ENCODE measurements around the gene MMP14. TPM values are rescaled to one million over a fixed set of nuclear protein-coding genes. Genes with fewer than 3 reads are reported as not detected.

The MMP14 gene
- total RNA-seq, 1 donor from 2014 or later: 74.8 TPM

GRCh38 chr14:22884076-22884737 lies 47.8 kb downstream of the MMP14 start:
- DNase-seq (ENCODE audit: low read depth in 2 of 2): no peak

GRCh38 chr14:22884738-22885523 lies 48.5 kb downstream of the MMP14 start:
- DNase-seq (ENCODE audit: low read depth in 2 of 2): no peak

DNA sequence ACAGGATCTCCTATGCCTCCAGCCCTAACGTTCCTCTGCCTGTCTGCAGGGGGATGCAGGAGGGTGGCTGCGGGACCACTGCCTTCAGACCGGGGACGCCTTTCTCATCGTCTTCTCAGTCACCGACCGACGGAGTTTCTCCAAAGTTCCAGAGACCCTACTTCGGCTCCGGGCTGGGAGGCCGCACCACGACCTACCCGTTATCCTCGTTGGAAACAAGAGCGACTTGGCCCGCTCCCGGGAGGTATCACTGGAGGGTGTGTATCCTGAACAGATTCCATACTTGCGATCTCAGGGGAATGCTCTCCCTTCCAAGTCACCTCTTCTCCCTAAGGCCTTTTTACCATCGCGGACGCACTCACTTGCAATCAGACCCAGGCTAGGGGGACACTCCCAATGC lies 49.6 kb downstream of the MMP14 start:
- no peak for DNase-seq (ENCODE audit: low read depth in 2 of 2)

GRCh38 chr14:22886500-22887259 lies 50.3 kb downstream of the MMP14 start:
- peak in 1 of 2 donors; percentile 45 for DNase-seq (ENCODE audit: low read depth in 2 of 2)

DNA sequence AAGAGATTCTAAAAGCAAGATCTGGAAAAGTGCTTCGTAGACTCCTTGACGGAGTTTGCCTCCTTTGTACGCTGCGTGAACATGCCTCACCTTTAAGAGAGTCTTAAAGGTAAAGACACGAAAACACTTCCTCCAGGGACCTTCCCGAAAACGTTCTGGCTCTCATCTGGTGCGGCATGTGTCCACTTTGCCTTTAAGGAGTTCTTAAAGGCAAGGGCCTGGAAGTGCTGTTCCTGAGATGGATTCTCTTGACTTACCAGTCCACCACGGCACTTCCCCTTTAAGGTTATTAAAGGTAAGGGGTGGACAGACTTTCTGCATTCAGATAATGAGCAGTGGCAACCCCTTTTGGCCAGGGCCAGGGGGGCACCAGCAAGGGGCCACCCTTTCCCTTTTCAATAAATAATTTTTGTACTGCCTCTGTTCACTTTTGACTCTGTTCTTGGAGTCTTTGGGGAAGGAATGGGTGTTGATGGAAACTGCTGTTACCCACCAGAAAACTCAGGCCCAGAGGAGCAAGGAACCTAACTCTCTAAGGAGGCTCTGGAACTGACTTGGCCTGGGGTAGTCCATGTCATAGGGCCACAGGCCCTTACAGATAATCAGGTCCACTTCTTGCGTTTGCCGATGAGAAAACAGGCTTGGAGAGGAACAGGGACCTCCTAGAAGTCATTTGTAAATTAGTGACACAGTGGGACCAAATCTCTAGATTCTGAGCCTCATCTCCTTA lies 51.0 kb downstream of the MMP14 start:
- no peak for DNase-seq (ENCODE audit: low read depth in 2 of 2)

- DNase-seq (ENCODE audit: low read depth in 2 of 2): no peak
Observed at GRCh38 chr14:22887990-22888378, 51.6 kb downstream of the MMP14 start.

DNA sequence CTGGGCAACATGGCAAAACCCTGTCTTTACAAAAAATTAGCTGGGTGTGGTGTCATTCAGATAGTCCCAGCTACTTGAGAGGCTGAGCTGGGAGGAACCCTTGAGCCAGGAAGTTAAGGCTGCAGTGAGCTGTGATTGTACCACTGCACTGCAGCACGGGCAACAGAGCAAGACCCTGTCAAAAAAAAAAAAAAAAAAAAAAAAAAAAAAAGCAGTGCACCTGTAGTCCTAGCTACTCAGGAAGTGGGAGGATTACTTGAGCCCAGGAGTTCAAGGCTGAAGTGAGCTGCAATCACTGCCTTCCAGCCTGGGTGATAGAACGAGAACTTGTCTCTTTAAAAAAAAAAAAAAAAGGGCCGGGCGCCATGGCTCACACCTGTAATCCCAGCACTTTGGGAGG lies 52.3 kb downstream of the MMP14 start:
- no peak for DNase-seq (ENCODE audit: low read depth in 2 of 2)

DNA sequence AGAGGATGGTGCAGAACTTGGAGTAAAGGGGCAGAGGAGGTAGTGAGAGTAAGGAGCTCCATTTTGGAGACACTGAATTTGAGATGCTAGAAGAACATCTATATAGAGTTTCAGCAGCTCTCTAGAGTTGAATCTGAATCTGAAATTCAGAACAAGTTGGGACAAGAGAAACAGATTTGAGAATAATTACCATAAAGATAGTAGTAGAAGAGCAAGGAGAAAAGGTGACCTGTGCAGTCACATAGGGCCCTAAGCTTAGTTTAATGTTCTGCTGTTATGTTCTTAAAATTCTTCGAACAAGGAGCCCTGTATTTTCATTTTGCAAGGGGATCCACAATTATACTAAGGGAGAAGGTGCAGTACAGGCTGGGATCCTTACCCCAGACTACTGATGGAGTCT lies 54.0 kb downstream of the MMP14 start:
- DNase-seq (ENCODE audit: low read depth in 2 of 2): no peak

DNA sequence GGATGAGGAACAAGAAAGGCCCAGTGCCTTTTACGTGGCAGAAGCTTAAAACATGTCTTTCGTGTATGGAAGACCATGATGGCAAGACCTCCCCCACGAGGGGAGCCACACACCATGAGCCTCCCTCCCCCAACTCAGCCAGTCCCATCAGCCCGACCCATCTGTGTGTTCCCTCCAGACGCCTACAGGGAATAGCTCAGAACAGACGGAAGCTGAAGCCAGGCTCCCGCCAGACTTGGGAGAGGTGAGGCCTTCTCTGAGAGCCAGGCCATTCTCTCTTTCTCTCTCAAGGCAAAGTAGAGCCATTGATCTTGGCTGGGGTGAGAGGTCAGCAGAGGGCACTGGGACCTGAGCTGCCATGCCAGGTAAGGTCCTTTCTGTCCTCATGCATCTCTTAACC lies 56.1 kb downstream of the MMP14 start:
- DNase-seq (ENCODE audit: low read depth in 2 of 2): no peak

DNA sequence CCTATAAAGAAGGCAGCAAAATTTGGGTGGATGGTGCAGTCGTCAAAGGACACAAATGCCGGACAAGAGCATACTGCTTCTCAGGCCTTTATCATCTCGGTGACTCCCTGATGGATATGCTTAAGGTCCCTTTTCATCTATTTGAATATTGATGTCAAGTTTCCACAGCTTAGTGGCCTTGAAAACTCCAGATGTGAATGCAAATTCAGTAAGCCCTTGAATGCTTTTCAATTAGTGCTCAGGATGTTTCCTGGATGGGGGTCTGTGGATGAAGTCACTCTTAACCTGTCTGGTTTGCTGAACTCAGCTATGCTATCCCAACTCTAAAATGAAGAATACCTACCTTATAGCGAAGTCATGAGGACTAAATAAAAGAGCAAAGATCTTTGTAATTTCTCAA lies 57.3 kb downstream of the MMP14 start:
- DNase-seq (ENCODE audit: low read depth in 2 of 2): no peak

DNA sequence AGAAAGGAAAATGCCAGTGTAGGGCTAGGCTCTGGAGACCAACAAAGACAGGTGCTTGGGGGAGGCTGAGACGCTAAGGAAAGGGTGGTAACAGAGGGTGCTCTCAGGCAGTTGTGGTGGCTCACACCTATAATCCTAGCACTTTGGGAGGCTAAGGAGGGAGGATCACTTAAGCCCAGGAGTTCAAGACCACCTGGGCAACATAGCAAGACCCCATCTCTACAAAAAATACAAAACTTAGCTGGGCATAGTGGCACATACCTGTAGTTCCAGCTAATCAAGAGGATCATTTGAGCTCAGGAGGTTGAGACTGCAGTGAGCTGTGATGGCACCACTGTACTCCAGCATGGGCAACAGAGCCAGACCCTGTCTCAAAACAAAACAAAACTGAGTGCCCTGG lies 59.0 kb downstream of the MMP14 start:
- no peak for DNase-seq (ENCODE audit: low read depth in 2 of 2)

GRCh38 chr14:22896356-22896755 lies 60.0 kb downstream of the MMP14 start:
- DNase-seq (ENCODE audit: low read depth in 2 of 2): no peak

DNA sequence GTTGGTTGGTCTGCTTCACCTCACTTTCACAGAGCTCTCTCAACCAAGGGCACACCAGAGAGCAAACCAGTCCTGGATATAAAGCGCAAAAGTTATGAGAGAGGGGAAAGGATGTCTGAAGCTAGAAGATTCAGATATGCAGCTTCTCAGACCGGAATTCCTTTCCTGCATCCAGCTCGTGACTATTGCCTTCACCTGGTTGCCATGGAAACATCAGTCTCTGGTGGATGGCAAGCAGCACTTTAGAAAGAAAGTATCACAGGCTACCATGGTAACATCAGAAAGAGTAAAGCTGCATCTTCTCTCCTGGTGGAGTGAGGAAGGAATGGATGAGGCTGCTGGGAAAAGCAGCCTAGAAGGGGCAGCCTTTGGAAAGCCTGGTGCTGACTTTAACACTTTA lies 60.4 kb downstream of the MMP14 start:
- no peak for DNase-seq (ENCODE audit: low read depth in 2 of 2)

- DNase-seq (ENCODE audit: low read depth in 2 of 2): no peak
Observed at GRCh38 chr14:22897357-22897756, 61.0 kb downstream of the MMP14 start.

Other genes starting within 250 kb of the MMP14 start
- 301 and 362 TPM in 2 replicates for gene DAD1, start 247.4 kb upstream of the MMP14 start, total RNA-seq
- gene ABHD4, start 238.3 kb upstream of the MMP14 start, total RNA-seq: 5.4 and 9.6 TPM in 2 replicates
- gene OR6J1, start 192.2 kb upstream of the MMP14 start, total RNA-seq: not detected in 2 replicates
- 50.6 and 75.4 TPM in 2 replicates for gene OXA1L, start 69.9 kb upstream of the MMP14 start, total RNA-seq
- 1.9 and 7.8 TPM in 2 replicates for gene SLC7A7, start 21.1 kb upstream of the MMP14 start, total RNA-seq
- 31.1 and 41.2 TPM in 2 replicates for gene MRPL52, start 6.7 kb upstream of the MMP14 start, total RNA-seq
- gene LRP10, start 35.2 kb downstream of the MMP14 start, total RNA-seq: 35.2 and 65.7 TPM in 2 replicates
- under 0.01 TPM in 1 of 2 replicates, not detected in the other for gene REM2, start 46.6 kb downstream of the MMP14 start, total RNA-seq
- 36.1 and 44.4 TPM in 2 replicates for gene RBM23, start 82.6 kb downstream of the MMP14 start, total RNA-seq
- gene PRMT5, start 92.8 kb downstream of the MMP14 start, total RNA-seq: 38.4 and 47.1 TPM in 2 replicates
- 14.5 and 29.7 TPM in 2 replicates for gene HAUS4, start 120.5 kb downstream of the MMP14 start, total RNA-seq
- 35.7 and 40.3 TPM in 2 replicates for gene AJUBA, start 146.0 kb downstream of the MMP14 start, total RNA-seq
- gene C14orf93, start 173.6 kb downstream of the MMP14 start, total RNA-seq: 4.1 and 4.4 TPM in 2 replicates
- gene PSMB5, start 198.3 kb downstream of the MMP14 start, total RNA-seq: 216 and 232 TPM in 2 replicates
- gene PSMB11, start 205.6 kb downstream of the MMP14 start, total RNA-seq: not detected in 2 replicates
- 1.5 and 1.9 TPM in 2 replicates for gene CDH24, start 220.9 kb downstream of the MMP14 start, total RNA-seq